Suppressor macrophage (primary cell): ENCODE results near the gene DCLK2.
A peak's percentile ranks its signal among the peaks of the same experiment; 100 is the strongest.

Source experiments
- DNase-seq, 4 experiments: peaks; one replicate each; pipeline ENCODE4 v3.0.0-alpha.2; 2020 to 2022

The DCLK2 gene

DNA sequence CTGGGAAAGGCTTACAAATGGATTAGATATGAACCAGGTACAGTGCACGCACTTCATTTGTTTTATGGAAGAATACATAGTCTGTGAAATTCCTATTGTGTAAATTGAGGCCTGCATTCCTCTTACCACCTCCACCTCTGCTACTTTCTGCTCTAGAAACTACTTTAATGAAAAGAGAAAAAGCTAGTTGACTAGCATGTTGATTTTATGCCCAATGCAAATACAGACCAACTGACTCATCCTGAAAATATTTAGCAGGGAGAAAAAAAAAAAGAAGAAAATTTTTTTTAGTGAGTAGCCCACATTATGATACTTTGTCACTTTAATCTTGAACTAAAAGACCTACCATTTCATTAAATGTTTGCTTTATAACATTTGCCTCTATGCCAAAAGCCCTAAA, 41.2 kb downstream of the DCLK2 start:
- DNase-seq, result no peak

DNA sequence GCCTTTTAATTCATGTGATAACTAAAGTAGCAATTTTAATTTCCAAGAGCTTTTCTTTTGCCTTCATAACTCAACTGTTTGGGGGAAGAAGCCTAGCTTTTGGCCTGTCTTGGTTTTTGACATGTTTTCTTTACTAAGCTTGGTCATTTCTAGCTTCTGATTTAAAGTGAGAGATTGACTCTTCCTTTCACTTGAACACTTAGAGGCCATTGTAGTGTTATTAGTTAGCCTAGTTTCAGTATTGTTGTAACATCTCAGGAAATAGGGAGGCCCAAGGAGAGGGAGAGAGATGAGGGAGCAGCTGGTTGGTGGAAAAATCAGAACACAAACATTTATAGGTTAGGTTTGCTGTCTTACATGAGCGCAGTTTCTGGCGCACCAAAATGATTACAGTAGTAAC, 44.8 kb downstream of the DCLK2 start:
- DNase-seq, result no peak

GRCh38 chr4:150123796-150124677, 45.8 kb downstream of the DCLK2 start:
- peak in 3 of 4 experiments; percentile 32 to 53 (median 35) for DNase-seq

DNA sequence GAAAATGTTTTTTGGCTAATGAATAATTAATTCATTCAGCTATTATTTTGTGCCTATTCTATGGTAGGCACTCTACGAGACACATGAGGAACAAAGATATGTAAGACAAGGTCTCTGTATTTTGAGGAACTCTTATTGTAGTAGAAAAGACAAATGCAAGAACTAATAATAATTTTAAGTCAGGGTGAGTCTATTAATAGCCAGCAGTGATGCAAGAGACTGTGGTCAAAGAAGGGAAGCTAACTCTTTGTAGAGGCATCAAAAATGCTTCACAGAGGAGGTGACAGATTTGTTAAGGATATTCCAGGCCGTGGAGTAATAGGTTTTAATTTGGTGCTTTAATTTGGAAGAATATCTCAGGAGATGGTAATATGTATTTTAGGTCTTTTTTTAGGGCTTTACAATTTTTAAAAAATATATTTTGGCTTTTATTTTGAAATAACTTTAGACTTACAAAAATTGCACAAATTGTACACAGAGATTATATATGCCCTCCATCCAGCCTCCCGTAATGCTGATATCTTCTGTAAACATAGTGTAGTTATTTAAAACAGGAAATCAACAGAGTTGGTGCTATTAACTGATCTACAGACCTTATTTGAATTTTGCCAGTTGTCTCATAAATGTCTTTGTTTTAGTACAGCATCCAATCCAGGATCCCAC, 48.1 kb downstream of the DCLK2 start:
- peak; percentile 67 to 91 (median 79) for DNase-seq

DNA sequence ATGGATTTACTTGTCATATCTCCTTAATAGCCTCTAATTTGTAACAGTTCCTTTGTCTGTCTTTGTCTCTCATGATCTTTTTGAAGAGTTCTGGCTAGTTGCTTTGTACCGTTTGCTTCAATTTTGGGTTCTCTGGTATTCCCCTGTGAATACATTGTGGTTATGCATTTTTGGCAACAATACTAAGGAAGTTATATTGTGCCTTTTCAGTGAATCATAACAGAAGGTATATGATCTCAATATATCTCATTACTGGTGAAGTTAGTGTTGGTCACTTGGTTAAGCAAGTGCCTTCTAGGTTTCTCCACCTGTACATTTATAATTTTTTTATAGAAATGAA, 48.6 kb downstream of the DCLK2 start:
- DNase-seq, result peak; percentile 5 to 65 (median 42)

DNA sequence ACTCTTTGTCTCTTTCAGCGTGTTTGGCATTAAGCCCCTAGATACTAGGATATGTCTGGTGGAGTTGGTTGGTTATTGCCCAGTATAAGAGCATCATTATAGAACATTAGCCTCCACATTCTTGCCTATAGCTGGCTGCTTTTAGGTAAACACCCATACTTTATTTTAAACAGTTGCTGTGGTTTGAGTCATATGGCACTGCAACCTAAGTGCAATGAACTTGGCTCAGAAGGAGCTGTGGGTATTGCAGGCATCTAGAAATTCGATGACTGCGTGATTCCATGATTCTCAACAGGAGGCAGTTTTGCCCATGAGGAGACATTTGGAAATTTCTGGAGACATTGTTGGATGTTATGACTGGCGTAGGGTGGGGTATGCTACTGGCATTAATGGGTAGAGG, 49.5 kb downstream of the DCLK2 start:
- no peak for DNase-seq

DNA sequence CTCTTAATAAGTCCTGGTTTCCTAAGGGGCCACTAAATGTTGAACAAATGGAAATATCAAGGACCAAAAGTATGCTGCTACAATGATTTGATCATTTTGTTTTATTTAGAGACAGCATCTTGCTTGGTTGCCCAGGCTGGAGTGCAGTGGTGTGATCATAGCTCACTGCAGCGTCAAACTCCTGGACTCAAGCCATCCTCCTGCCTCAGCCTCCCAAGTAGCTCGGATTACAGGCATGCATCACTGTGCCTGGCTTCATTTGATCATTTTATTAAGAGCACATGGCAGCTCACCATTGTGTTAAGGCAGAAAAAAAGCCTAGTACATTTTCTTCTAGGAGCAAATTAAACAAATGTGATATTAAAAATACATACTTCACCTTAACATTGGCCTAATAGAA, 52.7 kb downstream of the DCLK2 start:
- no peak for DNase-seq

GRCh38 chr4:150131581-150132228, 53.5 kb downstream of the DCLK2 start:
- no peak for DNase-seq

DNA sequence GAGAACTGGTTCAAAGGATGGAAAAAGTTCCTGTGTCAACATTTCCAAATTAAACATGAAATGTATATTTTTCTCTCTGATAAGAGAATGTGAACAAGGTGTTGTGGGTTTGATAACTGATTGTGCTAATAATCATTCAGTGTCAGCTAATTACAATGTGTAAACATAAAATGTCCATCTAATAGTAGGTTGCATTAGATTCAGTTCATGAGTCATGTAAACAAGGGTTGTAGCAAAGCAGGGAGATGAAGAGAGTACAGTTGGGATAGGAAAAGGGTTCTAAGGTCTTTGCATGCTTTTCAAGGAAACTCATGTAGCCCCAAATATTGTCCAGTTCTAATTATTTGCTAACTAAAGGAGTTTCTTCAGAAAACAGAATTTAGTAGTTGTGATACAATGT, 55.4 kb downstream of the DCLK2 start:
- no peak for DNase-seq

DNA sequence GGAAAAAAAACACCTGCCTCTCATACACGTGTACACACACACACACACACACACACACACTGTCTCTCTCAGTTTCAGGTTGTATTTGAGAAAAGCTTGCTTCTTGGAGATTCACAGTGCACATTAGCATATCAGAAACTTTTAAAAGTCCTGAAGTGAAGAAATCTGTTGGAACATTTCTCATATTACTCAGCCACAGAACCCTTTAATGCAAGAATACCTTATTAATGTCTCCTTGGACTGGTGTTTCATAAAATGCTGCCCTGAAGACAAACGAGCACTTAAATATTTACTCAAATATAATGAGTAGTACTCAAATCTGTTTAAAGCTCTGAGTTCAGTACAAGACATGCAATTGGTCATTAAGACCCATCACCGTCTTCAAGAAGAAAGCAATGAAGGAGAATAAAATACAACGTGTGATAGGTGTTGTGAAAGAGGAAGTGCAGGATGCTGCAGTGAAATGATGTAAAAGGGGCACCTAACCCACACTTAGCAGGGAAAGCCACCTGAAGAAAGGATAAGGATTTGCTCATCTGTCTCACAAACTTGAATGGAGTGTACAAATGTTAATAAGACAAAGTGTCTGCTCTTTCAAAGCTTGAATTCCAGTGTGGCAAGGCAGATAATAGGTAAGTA, 57.0 kb downstream of the DCLK2 start:
- no peak for DNase-seq

DNA sequence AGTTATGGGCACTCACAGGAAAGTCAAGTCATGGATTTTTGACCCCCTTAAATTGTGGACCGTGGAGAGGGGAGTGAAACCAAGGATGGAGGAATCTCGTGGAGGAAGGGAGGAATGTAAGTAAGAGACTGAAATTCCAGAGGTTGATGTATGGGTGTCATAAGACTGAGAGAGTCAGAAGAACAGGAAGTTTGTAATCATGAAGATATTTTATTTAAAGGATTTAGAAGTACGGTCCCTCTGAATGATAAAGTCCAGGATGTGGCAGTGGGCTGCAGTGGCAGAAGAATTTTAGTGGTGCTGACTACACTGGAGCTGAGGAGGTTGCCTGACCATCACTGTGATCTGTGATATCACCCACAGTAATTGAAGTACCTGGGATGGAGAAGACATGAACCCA, 57.8 kb downstream of the DCLK2 start:
- DNase-seq, result no peak

DNA sequence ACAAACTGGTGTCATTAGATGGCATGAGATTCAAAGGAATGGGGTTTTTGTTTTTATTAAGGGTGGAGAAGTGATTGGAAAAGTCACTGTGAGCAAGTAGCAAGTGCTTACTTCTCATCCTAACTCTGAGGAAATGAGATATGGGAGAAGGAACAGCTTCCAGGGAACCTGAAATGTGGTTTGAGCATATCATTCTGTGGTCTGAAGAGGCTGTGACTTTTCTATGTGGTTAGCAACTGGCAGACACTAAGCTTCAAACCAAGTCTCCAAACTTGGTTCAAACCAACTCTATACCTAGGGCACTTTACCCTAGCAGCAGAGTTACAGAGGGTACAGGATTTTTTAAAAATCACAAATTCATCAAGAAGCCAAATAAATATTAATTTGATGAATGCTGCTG, 58.2 kb downstream of the DCLK2 start:
- DNase-seq, result no peak

- DNase-seq, result no peak
Measured at GRCh38 chr4:150139297-150139865, 61.1 kb downstream of the DCLK2 start.

- DNase-seq, result peak in 1 of 4 experiments; percentile 25
Measured at GRCh38 chr4:150140774-150141400, 62.6 kb downstream of the DCLK2 start.

- DNase-seq, result no peak
Measured at GRCh38 chr4:150141756-150142155, 63.5 kb downstream of the DCLK2 start.

DNA sequence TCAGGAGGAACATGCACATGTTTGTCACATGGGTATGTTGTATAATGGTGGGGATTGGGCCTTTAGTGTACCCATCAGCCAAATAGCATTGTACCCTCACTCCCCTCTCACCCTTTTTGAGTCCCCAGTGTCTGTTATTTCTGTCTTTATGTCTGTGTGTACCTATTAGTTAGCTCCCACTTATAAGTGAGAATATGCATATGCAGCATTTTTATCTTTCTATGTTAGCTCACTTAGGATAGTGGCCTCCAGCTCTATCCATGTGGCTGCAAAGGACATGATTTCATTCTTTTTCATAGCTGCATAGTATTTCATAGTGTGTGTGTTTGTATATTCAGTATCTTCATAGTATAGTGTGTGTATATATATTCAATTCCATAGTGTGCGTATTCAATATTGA, 64.6 kb downstream of the DCLK2 start:
- DNase-seq, result no peak

DNA sequence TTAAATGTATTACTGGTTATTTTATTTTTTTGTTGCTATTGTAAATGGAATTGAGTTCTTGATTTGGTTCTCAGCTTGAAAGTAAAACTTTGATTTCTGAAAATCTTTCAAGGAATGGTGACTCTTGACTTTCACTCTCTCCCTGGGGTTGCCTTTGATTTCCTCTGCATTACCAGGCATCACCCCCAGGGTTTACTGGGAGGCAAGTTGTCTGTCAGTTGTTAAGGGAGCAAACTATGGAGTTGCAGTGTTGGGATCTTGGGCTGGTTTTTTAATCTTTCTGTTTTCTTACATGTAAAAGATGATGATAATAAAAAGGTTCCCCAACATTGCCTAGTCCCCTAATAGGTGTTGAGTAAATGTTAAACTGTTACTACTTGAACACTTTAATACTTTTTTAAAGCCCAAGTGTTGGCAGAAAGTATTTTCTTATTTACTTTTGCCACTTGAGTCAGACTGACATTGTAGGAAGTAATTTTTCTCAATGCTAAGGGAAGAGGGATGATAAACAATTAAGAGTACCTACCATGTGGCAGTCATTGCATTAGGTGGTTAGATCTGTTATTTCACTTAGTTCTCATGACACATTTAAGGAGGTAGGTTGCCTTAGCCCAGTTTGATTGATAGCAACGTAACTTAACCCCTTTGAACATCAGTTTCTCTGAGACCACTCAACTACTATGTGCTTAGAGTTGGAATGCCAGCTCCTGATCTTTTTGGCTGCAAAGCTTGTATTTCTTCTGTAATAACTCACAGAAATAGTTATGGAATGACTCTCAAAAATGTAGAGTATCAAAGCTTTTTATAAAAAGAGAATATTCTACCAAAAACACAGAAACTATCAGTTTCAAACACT, 67.1 kb downstream of the DCLK2 start:
- no peak for DNase-seq

- DNase-seq, result no peak
Measured at GRCh38 chr4:150145946-150146340, 67.7 kb downstream of the DCLK2 start.

DNA sequence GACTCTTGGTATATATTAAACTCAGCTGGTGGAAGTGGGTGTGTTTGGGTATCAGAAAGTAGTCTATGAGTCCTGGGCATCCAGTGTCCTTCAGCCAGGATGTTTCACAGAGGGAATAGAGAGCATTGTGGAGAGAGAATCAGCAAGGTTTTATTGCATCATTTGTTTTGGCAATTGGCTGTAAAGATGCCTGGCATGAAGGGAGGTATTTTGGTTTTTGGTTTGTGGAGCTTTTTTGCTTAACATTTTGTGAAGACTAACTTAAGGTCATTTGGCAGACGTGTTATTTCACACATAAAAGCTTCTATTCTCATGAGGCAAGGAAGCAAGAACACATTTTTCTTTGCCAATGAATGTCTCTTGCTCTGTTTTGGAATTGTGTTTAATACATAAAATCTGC, 71.1 kb downstream of the DCLK2 start:
- no peak for DNase-seq

GRCh38 chr4:150150629-150151062, 72.4 kb downstream of the DCLK2 start:
- DNase-seq, result no peak

DNA sequence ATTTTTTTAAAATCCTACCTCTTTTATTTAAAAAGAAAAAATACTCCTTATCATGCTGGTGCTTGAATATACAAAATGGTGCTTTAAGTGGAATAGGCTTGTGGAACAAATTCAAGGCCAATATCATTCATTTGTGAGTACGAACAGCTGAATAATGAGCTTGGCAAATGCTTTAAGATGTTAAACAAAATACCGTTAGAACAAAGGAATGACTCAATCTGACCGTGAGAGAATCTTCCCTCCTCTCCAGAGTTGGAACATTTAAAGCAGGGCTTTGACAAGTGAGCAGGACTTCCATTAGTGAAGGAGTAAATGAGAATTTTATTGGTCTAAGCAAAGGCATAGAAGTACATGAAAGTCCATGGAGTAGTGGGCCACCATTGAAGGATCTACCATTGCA, 74.5 kb downstream of the DCLK2 start:
- DNase-seq, result no peak
